Measurements from ENCODE around the gene GNRH2.
"Not testable (repeated sequence)": the region's sequence is repeated elsewhere in the genome, so short reads cannot be mapped to it uniquely, and the experiment has no call there.

The GNRH2 gene

GRCh38 chr20:3073251-3073643, 29.8 kb downstream of the GNRH2 start:
- DNase-seq (ENCODE audit: low spot score) = not testable (repeated sequence)

- DNase-seq (ENCODE audit: low spot score) = no peak
Measured at GRCh38 chr20:3074812-3075211, 31.4 kb downstream of the GNRH2 start.

GRCh38 chr20:3075315-3075714, 31.9 kb downstream of the GNRH2 start:
- DNase-seq (ENCODE audit: low spot score) = not testable (repeated sequence)

DNA sequence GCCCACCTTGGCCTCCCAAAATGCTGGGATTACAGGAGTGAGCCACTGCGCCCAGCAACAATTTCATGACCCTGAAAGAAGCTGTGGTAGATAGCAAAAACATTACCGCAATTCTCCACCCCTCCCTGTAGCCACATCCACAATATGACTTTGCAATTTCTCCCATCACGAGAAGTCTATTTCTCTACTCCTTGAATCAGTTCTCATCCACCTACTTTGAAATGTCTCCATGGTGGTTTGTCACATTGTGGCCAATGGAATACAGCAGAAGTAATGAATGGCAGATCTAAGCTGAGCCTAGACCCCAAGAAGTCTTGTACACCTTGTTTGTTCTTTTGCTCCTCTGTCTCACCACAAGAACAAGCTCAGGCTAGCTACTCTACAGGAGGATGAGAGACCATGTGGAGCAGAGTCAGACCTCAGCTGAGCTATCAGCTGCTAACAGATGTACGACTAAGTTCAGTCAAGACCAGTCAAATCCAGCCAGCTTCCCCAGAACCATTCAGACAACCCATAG, 34.3 kb downstream of the GNRH2 start:
- no peak for DNase-seq (ENCODE audit: low spot score)

DNA sequence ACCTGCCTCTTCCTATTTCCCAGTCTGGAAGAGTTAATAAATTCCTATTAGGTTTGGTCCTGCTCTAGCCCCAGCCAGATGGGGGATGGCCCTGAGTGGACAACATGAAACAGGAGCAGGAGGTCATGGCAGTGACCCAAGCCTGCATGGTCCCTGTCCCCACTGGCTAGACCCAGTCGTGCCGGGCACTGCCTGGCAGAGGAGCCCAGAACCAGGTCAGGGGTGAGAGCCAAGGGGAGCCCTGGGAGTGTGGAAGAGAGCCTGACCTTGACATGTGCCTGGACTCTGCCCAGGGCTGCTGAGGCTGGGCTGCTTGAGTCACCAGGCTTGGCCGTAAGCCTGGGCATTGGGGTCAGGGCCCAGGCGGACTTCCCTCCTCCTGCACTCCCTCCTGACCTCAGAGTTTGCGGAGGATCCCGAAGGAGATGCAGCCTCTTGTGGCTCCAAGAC, 37.5 kb downstream of the GNRH2 start:
- peak; percentile 15 for DNase-seq (ENCODE audit: low spot score)

- no peak for DNase-seq (ENCODE audit: low spot score)
Measured at GRCh38 chr20:3081641-3082040, 38.2 kb downstream of the GNRH2 start.

DNA sequence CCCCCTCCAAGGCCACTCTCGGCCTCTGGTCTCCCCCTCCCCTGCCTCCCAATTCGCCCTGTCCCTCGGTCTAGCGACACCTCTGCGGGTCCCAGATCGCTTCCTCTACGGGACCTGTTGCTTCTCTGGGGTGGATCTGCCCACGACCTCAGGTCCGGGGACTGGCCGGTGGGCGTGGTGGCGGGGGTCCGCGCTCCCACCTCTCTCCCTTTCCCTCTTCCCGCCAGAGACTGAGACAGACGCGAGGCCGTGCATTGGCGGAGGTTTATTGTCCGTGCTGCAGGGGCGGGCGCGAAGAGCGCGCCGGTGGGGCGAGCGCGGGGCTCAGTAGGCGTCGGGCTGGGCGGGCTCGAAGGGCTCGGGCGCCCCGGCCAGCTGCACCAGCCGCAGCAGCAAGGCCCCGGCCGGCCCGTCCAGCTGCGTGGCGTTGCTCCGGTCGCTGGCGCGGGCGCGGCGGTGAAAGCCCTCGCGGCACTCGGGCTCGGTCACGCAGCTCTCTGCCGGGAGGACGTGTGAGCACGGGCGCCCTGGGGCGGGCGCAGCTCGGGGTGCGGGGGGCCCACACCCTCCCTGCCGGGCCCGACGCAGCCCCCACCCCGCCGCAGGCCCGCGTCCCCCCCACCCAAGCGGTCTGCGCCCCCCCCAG, 39.0 kb downstream of the GNRH2 start:
- DNase-seq (ENCODE audit: low spot score) = no peak

DNA sequence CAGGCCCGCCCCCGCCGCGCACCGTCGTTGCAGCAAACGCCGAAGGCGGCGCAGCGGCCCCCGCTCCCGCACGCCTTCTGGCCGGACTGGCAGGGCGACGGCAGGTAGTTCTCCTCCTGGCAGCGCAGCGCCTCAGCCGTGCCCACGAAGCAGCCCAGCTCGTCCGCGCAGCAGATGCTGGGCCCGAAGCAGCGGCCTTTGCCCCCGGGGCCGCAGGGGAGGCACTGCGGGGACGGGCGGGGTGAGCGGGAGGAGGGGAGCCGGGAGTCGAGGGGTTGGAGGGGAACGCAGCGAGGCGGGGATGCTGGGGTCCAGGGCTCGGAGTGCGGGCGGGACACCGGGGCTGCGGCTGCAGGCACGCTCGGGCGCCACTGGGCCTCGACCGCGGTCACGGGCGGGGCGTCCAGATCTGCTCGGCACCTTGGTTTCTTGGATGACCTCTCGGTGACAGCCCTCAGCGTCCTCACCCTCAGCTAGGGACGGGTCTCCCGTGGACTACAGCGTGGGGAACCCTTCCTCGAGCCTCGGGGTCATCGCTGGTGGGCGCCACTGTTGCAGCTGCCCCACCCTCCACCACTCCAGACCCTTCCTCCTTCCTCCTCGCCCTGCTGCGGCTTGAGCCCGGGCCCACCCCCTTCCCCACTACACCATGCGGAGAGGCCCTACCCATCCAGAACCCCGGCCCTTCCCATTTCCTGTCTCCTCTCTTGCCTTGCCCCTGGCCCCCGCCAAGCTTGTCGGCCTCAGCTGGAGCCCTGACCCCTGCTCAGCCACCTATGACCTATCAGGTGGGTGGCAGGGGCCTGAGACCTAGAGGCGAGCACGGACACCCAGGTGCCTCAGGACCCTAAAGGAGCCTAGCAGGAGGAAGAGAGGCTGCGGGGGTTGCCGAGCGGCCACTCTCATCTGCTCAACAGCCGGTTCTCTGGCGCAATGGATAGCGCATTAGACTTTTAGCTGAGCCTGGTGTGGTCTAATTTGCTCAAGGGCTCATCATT, 39.8 kb downstream of the GNRH2 start:
- no peak for DNase-seq (ENCODE audit: low spot score)

DNA sequence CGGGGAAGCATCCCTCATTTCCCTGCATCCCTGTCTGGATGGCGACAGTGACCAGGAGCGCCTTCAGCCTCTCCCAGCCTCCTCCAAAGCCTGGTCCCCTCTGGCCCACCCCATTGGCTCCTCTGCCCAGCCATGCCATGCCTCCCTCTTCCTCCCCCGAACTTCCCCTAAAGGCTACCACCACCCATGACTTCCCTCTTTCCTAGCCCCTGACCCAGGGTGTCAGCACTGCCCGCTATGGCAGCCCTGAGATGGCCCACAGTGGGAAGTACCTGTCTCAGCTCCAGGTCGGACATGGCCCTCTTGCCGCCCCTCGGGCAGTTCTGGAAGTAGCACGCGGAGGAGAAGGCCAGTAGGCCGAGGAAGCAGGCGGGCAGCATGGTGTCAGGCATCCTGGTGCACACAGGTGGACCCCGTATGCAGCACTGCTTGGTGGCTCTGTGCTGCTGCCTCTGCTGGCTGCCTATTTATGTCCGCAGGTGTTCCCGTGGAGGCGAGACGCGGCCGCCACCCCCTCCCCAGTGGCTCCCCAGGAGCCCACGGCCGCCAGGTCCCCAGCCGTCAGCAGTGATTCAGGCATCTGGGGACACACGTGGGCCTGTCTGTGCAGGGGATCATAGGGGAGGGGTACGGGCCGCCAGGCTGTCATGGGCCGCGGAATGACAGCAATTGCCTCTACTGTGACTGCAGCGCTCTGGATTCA, 41.0 kb downstream of the GNRH2 start, which contains the start of gene AVP:
AVP (minus strand) TSS at position 442 of the 703 bp plus-strand sequence; CDS start at position 392, 50 bp downstream.
- no peak for DNase-seq (ENCODE audit: low spot score)

DNA sequence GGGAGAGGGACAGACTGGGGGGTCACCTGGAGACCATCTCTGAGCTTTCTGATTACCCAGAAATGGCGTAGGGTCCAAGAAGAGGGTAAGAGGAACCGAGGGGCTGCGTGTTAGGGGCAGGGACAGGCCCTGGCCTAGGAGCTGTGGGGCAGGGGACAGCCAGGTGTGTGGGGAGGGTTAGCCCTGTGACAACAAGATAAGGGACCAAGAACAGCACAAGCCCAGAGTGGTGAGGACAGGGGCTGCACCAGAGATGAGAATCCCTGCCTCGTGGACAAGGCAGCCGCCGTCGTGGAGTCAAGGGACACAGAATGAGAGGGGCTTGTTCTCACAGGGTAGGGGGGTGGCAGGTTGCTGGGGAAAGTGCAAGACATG, 41.6 kb downstream of the GNRH2 start:
- no peak for DNase-seq (ENCODE audit: low spot score)

GRCh38 chr20:3085571-3086072, 42.2 kb downstream of the GNRH2 start:
- no peak for DNase-seq (ENCODE audit: low spot score)

GRCh38 chr20:3088031-3088430, 44.6 kb downstream of the GNRH2 start:
- no peak for DNase-seq (ENCODE audit: low spot score)

GRCh38 chr20:3090565-3090964, 47.1 kb downstream of the GNRH2 start:
- no peak for DNase-seq (ENCODE audit: low spot score)

DNA sequence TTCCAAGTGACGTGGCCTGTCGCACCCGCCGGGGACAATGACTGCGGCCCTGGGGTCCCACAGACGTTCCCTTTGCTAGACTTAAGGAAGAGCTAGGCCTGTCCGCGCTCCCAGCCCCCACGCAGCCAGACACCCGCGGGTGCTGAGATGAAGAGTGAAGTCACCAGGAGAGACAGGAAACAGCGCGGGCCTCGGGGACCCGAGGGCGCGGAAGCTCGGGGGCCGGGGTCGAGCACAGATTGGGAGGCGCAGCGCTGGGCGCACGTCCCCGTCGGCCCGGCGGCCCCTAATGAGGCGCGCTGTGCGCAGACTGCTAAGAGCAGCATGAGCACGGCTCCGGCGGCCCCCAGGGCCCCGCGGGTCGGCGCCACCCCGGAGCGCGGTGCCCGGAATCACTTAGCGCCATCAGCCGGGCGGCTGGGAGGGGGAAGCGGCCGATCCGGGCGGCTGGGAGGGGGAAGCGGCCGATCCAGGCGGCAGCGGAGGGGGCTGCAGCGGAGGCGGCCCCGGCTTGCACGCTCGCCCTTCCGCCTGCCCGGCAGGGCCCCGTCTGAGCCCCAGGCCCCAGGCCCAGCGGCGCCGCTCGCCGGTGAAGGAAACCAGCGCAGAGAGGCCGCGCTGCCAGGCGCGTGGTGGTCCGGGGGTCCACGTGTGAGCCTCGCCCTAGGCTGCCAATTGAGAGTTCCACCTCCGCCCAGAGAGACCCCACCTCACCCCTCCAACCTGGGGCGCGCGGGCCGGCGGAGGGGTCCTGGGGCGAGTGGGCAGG, 49.4 kb downstream of the GNRH2 start:
- DNase-seq (ENCODE audit: low spot score) = no peak

DNA sequence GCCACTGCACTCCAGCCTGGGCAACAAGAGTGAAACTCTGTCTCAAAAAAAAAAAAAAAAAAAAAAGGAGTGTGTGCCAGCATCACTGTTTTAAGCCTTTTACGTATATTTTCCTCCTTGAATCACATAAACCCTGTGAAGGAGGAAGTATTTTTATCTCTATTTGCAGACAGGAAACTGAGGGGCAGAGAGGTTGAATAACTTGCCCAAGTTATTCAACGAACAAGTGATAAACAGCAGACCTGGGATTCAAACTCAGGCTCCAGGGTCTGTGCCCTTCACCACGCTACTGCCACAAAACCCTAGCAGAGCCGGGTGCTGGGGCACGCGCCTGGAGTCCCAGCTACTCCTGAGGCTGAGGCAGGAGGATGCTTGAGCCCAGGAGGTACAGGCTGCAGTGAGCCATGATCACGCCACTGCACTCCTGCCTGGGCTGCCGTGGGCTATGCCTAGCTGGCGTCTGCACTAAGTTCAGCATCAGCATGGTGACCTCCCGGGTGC, 50.5 kb downstream of the GNRH2 start:
- no peak for DNase-seq (ENCODE audit: low spot score)

DNA sequence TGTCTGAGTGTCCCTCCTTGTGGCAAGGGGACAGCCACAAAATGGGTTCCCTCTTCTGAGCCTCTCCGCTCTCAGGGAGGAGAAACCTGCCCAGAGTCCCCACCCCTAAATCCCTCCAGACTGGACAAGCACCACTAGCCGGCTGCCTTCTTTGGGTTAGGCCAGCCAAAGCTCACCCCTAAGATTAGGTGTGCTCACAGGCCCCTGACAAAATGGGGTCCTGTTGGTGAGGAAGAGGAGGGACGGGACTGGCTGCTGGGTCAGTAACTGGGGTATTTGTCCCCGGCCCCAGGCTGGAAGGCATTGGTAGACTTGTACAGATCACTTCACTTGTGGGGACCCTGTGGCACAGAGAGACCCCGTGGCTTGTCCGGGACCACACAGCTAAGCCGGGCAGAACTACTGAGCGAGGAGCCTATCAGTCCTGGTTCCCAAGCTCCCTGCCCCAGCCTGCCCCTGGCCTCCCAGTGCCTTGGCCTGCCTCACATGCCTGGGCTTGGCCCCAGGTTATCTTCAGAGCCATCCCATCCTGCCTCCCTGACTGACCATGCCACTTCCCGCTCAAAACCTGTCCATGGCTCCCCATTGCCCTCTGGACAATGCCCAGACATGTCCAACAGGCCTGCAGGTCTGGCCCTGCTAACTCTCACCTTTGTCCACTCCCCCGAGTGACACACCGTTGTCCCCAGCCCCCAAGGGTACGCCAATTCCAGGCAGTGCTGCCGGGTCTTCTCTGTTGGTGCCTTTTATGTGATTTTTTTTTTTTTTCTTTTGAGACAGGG, 51.6 kb downstream of the GNRH2 start:
- no peak for DNase-seq (ENCODE audit: low spot score)

Data from pons (tissue), 1 donor.